ENCODE results near the gene SCMH1. TPM values are rescaled to one million over a fixed set of nuclear protein-coding genes. Genes with fewer than 3 reads are reported as not detected.

Gene SCMH1
- total and polyA plus RNA-seq, 2 donors (not counting 3 experiments of a cell fraction or from before 2014, with no cell fraction given), result 39.9 to 40.7 TPM

DNA sequence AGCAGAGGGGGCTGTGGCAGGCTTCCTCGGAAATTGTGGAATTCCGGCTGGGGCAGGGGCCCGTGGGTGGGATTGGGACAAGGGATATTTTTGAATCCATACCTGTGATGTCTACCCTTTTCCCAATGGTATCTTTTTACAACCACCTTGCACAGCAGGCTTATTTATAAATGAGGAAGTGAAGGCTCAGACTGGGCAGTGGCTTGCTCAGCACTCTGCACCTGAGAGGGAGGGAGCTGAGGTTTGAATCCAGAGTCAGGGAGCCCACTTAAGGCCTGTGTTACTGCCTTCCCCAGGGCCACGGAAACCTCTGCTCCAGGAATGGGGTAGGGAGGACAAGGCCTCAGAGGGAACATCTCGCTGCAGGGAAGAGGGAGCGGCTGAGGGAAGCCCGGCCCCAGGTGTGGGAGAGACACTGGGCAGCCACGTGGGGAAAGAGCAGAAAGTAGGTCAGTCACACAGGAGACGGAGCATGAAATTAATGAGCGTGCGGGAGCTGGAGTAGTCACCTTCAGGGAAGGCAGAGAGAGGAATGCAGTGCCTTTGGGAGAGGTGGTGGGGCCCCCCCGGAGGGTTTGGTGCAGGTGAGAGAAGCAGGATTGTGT lies 35.4 kb upstream of the SCMH1 start:
- H3K4me3 ChIP-seq (replicated peaks in 1 of 3; ENCODE audit: insufficient read depth in 1 of 3, low read depth in 1 of 3, low read length in 3 of 3), result no peak overlapping the region
- TF ChIP-seq FOS (IDR thresholded peaks at IDR 0.05; ENCODE audit: borderline replicate concordance, insufficient read depth, low read length) (no peak), EZH2 (IDR thresholded peaks at IDR 0.05; ENCODE audit: borderline replicate concordance, low read depth, low read length, severe bottlenecking) (no peak), JUN (IDR thresholded peaks at IDR 0.05; ENCODE audit: borderline replicate concordance, insufficient read depth, insufficient read length, low read depth) (no peak), GATA2 (IDR thresholded peaks at IDR 0.05; ENCODE audit: insufficient read depth, insufficient read length, low read depth, low read length) (no peak), MYC (IDR thresholded peaks at IDR 0.05; ENCODE audit: low read depth, low read length) (no peak), POLR2AphosphoS5 (IDR thresholded peaks at IDR 0.05; ENCODE audit: insufficient read depth, low read depth, low read length) (no peak), POLR2A (IDR thresholded peaks at IDR 0.05; ENCODE audit: low read depth, low read length) (no peak)
- TF ChIP-seq, protein P1, sequence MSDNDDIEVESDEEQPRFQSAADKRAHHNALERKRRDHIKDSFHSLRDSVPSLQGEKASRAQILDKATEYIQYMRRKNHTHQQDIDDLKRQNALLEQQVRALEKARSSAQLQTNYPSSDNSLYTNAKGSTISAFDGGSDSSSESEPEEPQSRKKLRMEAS (IDR thresholded peaks at IDR 0.05; ENCODE audit: insufficient read depth, insufficient read length), result no peak
- TF ChIP-seq, protein P2, sequence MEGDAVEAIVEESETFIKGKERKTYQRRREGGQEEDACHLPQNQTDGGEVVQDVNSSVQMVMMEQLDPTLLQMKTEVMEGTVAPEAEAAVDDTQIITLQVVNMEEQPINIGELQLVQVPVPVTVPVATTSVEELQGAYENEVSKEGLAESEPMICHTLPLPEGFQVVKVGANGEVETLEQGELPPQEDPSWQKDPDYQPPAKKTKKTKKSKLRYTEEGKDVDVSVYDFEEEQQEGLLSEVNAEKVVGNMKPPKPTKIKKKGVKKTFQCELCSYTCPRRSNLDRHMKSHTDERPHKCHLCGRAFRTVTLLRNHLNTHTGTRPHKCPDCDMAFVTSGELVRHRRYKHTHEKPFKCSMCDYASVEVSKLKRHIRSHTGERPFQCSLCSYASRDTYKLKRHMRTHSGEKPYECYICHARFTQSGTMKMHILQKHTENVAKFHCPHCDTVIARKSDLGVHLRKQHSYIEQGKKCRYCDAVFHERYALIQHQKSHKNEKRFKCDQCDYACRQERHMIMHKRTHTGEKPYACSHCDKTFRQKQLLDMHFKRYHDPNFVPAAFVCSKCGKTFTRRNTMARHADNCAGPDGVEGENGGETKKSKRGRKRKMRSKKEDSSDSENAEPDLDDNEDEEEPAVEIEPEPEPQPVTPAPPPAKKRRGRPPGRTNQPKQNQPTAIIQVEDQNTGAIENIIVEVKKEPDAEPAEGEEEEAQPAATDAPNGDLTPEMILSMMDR (IDR thresholded peaks at IDR 0.05; ENCODE audit: extremely low read depth in 1 of 2, insufficient read depth in 1 of 2, low read depth in 1 of 2, low read length in 2 of 2), result no peak
- ChIA-PET CTCF (interaction anchor here (1.3 kb wide), 1 partner anchor 155 kb away, joined by 4 read pairs; no protein-coding TSS in a partner anchor), POLR2A (no interaction called here)
- no TSS peak for BruUV-seq (replicated peaks)
- no peaks in the 10 kb centered on the region for H4K20me1 ChIP-seq (replicated peaks; ENCODE audit: control insufficient read depth, extremely low read depth, insufficient read depth, low read length)
- H3K9me3 ChIP-seq (replicated peaks; ENCODE audit: control insufficient read depth, insufficient read depth, low read length), result no peaks in the 10 kb centered on the region
- intact Hi-C loops (cut with micrococcal nuclease), result no loop called here
- no peak overlapping the region for H3K4me2 ChIP-seq (ENCODE audit: insufficient read depth, low read length)
- no peaks in the 10 kb centered on the region for H3K9me1 ChIP-seq (replicated peaks; ENCODE audit: control insufficient read depth, extremely low read depth, insufficient read depth, low read length)
- dilution Hi-C loops (cut with MboI; ENCODE audit: extremely low pct_ligation_motif_present, low sequenced_read_pairs), result no loop called here
- no peak overlapping the region for H3K9ac ChIP-seq (replicated peaks; ENCODE audit: extremely low read depth, insufficient read depth, low read length)
- no peaks in the 10 kb centered on the region for H3K4me1 ChIP-seq (ENCODE audit: control insufficient read depth, extremely low read depth, insufficient read depth, low read length)
- H3K27ac ChIP-seq (ENCODE audit: insufficient read depth, low read depth, low read length), result no peak overlapping the region
- no peak for DNase-seq (ENCODE audit: low read depth, low spot score)
- H3K79me2 ChIP-seq (ENCODE audit: control insufficient read depth, insufficient read depth, low read length), result no peaks in the 10 kb centered on the region
- H3K27me3 ChIP-seq (ENCODE audit: control insufficient read depth in 2 of 2, insufficient read depth in 2 of 2, low read length in 2 of 2), result peaks cover 0 to 1% of the 10 kb centered on the region in 2 experiments
- FAIRE-seq, result no peak
- H3K36me3 ChIP-seq (ENCODE audit: control insufficient read depth in 2 of 2, extremely low read depth in 1 of 2, insufficient read depth in 2 of 2, low read length in 2 of 2), result no peaks in the 10 kb centered on the region
- H2AFZ ChIP-seq (ENCODE audit: low read depth, low read length), result no peak overlapping the region

All from endothelial cell of umbilical vein (primary cell).